GM10266 (cell line): Measurements from ENCODE around the gene LSM2.
"Not testable (repeated sequence)": the region's sequence is repeated elsewhere in the genome, so short reads cannot be mapped to it uniquely, and the experiment has no call there.

Experiments used
- DNase-seq: peaks from one replicate; pipeline ENCODE4 v3.0.0; 2012; ENCODE audit errors: extremely low spot score
- TF ChIP-seq, protein P1 (sequence below): IDR thresholded peaks from 2 replicates; pipeline ENCODE4 v1.5.1; 2012; ENCODE audit warnings: mild to moderate bottlenecking, low read depth; ENCODE audit not compliant: control insufficient read depth, insufficient read depth; ENCODE audit errors: missing control alignments

The LSM2 gene

DNA sequence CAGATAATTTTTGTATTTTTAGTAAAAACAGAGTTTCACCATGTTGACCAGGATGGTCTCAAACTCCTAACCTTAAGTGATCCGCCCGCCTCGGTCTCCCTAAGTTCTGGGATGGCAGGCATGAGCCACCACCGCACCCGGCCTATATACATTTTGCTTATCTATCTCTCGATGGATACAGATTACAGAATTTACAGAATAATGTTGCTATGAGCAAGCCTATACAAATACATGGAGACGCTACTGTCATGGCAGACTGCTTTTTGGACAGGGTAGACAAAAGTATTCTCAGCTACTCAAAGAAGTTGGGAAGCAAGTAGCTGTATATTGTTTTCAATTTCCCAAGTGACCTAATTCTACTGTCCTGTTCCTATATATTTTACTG, 6.7 kb upstream of the LSM2 start:
- TF ChIP-seq, protein P1, sequence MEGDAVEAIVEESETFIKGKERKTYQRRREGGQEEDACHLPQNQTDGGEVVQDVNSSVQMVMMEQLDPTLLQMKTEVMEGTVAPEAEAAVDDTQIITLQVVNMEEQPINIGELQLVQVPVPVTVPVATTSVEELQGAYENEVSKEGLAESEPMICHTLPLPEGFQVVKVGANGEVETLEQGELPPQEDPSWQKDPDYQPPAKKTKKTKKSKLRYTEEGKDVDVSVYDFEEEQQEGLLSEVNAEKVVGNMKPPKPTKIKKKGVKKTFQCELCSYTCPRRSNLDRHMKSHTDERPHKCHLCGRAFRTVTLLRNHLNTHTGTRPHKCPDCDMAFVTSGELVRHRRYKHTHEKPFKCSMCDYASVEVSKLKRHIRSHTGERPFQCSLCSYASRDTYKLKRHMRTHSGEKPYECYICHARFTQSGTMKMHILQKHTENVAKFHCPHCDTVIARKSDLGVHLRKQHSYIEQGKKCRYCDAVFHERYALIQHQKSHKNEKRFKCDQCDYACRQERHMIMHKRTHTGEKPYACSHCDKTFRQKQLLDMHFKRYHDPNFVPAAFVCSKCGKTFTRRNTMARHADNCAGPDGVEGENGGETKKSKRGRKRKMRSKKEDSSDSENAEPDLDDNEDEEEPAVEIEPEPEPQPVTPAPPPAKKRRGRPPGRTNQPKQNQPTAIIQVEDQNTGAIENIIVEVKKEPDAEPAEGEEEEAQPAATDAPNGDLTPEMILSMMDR, result no peak
- no peak for DNase-seq

DNA sequence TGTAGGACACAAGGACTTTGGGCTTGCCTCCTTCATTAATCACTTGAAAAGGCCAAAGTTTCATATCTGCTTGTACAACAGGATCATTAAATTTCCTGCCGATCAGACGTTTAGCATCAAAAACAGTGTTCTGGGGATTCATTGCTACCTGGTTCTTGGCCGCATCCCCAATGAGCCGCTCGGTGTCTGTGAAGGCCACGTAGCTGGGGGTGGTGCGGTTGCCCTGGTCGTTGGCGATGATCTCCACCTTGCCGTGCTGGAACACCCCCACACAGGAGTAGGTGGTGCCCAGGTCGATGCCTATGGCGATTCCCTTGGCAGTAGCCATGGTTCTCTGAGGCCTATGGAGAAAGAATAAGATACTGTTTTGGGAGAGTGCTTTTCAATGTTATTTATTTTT, 4.9 kb upstream of the LSM2 start:
- DNase-seq, result no peak
- TF ChIP-seq, protein P1, result no peak

DNA sequence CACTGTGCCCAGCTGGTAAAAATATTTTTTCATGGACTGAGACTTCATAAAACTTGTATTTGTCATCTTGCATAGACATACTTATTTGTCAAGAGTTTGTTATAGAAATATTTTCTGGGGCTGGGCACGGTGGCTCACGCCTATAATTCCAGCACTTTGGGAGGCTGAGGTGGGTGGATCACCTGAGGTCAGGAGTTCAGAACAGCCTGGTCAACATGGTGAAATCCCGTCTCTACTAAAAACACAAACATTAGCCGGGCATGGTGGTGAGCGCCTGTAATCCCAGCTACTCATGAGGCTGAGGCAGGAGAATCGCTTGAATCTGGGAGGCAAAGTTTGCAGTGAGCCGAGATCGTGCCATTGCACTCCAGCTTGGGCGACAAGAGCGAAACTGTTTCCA, 1.8 kb upstream of the LSM2 start:
- not testable (repeated sequence) for DNase-seq

DNA sequence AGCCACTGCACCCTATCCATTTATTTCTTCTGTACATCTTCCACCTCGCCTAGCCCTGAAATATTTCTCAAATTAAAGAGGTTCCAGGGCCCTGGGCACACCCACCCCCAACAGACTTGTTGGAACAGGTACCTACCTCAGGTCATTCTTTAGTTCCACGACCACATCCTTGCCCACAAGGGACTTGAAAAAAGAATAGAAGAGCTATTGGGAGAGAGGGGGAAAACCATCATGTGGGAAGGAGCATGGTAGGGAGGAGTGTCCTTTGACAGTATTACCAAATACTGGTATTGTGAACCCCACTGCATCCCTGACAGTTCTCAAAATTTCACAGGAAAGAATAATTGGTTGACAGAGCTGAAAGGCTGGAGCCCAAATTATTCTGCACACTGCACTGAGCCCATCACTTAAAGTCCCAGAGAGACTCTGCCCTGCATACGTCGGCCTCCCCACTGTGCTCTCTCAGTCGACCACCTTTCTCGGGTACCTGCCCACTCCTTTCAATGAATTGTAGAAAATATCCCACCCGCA, 762 bp downstream of the LSM2 start:
- TF ChIP-seq, protein P1, result no peak
- DNase-seq, result no peak

DNA sequence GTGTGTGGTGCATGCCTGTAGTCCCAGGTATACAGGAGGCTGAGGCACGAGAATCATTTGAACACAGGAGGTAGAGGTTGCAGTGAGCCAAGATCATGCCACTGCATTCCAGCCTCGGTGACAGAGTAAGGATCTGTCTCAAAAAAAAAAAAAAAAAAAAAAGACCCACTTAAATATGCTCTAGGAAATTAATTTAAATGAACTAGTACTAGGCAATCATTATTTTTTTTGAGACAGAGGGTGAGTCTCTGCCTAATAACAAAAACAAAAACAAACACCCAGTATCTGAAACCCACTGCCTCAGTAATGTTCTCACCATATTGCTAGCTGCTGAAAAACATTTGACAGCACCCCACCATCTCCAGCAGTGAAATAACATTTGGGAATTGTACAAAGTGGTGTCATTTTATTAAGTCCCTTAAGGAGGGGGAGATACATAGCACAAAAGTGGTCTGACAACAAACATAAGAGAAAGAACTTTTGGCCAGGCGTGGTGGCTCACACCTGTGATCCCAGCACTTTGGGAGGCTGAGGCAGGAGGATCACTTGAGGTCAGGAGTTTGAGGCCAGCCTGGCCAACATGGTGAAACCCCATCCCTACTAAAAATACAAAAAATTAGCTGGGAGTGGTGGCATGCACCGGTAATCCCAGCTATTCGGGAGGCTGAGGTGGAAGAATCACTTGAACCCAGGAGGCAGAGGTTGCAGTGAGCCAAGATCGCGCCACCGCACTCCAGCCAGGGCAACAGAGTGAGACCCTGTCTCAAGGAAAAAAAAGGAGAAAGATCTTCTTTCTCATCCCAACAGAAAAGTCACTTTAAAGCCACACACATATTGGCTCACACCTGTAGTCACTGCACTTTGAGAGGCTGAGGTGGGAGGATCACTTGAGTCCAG, 5.5 kb downstream of the LSM2 start:
- not testable (repeated sequence) for DNase-seq

DNA sequence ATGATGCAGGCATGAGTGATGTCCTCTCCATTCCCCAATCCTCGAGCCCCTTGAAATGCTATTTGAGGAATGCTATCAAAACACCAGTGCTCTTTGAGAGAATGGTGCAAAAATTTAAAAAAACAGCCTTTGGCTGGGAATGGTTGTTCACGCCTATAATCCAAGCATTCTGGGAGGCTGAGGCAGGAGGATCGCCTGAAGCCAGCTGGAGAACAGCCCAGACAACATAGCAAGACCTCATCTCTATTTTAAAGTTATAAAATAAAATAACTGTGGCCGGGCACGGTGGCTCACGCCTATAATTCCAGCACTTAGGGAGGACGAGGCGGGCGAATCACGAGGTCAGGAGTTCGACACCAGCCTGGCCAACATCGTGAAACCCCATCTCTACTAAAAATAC, 7.0 kb downstream of the LSM2 start:
- no peak for DNase-seq
- TF ChIP-seq, protein P1, result no peak

DNA sequence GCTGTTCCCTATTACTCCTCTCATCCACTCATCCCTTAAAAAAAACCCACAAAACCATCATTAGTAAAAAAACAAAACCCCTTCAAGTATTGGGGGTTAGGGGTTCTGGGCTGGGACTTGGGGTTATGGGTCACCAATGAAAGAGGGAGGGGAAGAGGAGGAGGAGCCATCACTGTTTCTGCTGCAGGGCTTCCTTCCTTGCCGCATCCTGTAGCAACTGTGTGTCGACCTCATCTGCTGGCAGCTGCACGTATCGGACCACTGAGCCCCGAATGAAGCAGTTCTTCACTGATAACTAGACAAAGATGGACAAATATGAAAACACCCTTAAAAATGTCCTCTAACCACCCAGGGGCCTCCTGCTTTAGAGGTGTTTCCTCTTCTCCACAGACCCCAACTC, 9.2 kb downstream of the LSM2 start:
- DNase-seq, result no peak
- TF ChIP-seq, protein P1, result no peak

DNA sequence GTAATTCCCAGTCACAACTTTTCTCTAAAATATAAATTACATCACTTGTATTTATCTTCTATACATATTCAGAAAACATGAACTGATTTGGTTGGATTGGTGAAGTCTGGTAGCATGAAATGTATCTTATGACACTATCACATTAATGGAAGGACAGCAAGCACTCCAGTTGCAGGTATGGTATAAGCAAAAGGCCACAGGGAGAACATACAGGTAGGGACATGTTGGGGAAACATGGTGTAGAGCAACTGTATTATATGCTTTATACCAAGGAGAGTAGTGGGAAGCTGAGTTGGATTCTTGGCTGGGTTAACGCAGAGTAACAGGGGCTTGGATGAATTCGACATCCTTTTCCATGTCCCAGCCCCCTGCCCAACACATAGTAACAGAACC, 9.8 kb downstream of the LSM2 start:
- TF ChIP-seq, protein P1, result no peak
- DNase-seq, result no peak
